PC-9 (cell line): Measurements from ENCODE around the gene SDHB.

Experiments
- EZH2 ChIP-seq: fragments of 200-600 bp; sonication (generic); IDR thresholded peaks from 2 replicates; pipeline ENCODE4 v1.8.0; 2017; ENCODE audit warnings: antibody characterized with exemption, low read depth
- TF ChIP-seq, protein P1 (sequence below): fragments of 200-600 bp; sonication (generic); conservative IDR thresholded peaks from 2 replicates; pipeline ENCODE4 v1.6.1; 2017; ENCODE audit warnings: mixed run types, antibody characterized with exemption, mild to moderate bottlenecking, moderate library complexity

DNA sequence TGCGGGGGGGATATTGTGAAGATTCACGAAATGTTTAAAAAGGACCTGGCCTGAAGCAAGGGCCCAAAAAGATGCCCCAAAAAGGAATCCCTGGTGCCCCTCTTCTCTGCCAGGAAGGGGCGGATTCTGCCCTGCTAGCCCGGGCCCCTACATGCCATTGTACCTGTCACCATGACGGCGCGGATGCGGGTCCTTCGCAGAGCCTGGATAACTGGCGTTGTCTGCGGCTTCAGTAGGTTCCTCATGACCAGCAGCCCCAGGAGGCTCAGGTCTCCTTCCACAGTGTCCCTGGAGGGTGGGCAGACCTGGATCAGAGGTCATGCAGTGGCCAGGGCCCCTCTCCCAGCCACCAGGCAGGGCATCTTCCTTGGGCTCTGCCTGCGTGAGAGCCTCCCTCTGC lies 62.3 kb downstream of the SDHB start:
- TF ChIP-seq, protein P1, sequence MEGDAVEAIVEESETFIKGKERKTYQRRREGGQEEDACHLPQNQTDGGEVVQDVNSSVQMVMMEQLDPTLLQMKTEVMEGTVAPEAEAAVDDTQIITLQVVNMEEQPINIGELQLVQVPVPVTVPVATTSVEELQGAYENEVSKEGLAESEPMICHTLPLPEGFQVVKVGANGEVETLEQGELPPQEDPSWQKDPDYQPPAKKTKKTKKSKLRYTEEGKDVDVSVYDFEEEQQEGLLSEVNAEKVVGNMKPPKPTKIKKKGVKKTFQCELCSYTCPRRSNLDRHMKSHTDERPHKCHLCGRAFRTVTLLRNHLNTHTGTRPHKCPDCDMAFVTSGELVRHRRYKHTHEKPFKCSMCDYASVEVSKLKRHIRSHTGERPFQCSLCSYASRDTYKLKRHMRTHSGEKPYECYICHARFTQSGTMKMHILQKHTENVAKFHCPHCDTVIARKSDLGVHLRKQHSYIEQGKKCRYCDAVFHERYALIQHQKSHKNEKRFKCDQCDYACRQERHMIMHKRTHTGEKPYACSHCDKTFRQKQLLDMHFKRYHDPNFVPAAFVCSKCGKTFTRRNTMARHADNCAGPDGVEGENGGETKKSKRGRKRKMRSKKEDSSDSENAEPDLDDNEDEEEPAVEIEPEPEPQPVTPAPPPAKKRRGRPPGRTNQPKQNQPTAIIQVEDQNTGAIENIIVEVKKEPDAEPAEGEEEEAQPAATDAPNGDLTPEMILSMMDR, result no peak
- TF ChIP-seq EZH2, result no peak
